ENCODE results near the gene TRIM7. TPM values are rescaled to one million over a fixed set of nuclear protein-coding genes. Genes with fewer than 3 reads are reported as not detected.

The TRIM7 gene
- total and polyA plus RNA-seq, 9 of the 15 experiments (the other 6 are each of a cell fraction or from before 2014, with no cell fraction given) = 2.6 to 14.9 (median 8.9) TPM

DNA sequence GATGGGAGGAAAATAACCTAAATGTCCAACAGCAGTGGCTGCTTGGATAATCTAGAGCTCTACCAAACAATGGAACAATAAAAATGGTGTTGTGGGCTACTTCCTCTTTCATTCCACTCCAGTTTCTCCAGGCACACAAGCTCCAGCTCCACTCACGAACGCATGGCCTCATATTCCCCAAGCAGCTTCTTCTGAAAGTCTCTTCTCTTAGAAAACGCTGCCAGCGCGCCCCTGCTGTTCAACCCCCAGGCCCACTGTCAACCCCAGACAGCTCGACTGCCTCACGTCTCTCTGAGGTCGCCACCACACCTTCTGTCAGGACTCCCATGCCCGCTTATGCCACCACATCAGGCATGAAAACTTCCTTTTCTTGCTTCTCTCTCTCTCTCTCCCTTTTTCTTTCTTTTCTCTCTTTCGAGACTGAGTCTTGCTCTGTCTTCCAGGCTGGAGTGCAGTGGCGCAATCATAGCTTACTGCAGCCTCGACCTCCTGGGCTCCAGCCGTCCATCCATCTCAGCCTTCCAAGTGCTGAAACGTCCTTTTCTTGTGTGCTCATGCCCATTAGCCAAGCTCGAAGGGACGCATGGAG, 41.4 kb downstream of the TRIM7 start (continued):
- TF ChIP-seq E2F8 (IDR thresholded peaks at IDR 0.05; ENCODE audit: low read depth, partially characterized antibody) (peak; percentile 12), CBFA2T2 (conservative IDR thresholded peaks at IDR 0.05) (no peak), SMC3 (conservative IDR thresholded peaks at IDR 0.05; ENCODE audit: insufficient read depth, low read depth, low read length) (no peak), ZFPM2 (CRISPR knock-in tag; IDR thresholded peaks at IDR 0.05) (no peak), CEBPB (tag; IDR thresholded peaks at IDR 0.05) (peak; percentile 92), LARP7 (IDR thresholded peaks at IDR 0.05) (peak; percentile 83; the same call in 1 of the 2 replicates), ZBTB26 (CRISPR knock-in tag; IDR thresholded peaks at IDR 0.05) (peak; percentile 80; the same call in 1 of the 2 replicates), TAF1 (IDR thresholded peaks at IDR 0.05; ENCODE audit: control insufficient read depth, extremely low read depth, insufficient read depth, low read length, severe bottlenecking) (peak; percentile 52), ZNF12 (CRISPR knock-in tag; IDR thresholded peaks at IDR 0.05) (no peak), BCOR (IDR thresholded peaks at IDR 0.05) (peak; percentile 38; the same call in 1 of the 2 replicates), AFF1 (IDR thresholded peaks at IDR 0.05; ENCODE audit: low read depth in 1 of 2, partially characterized antibody in 2 of 2) (peak; percentile 33 to 85)
- TF ChIP-seq, protein P1, sequence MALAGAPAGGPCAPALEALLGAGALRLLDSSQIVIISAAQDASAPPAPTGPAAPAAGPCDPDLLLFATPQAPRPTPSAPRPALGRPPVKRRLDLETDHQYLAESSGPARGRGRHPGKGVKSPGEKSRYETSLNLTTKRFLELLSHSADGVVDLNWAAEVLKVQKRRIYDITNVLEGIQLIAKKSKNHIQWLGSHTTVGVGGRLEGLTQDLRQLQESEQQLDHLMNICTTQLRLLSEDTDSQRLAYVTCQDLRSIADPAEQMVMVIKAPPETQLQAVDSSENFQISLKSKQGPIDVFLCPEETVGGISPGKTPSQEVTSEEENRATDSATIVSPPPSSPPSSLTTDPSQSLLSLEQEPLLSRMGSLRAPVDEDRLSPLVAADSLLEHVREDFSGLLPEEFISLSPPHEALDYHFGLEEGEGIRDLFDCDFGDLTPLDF (CRISPR knock-in tag; IDR thresholded peaks at IDR 0.05) = no peak
